ENCODE measurements around the gene EXT2. TPM values are rescaled to one million over a fixed set of nuclear protein-coding genes. Genes with fewer than 3 reads are reported as not detected.
A peak's percentile ranks its signal among the peaks of the same experiment; 100 is the strongest.

The EXT2 gene
- total RNA-seq, 1 donor, result 174 TPM

GRCh38 chr11:44128729-44129128, 33.3 kb downstream of the EXT2 start:
- Histone ChIP-seq H3K4me1 (ENCODE audit: insufficient read depth, low read length) (no peaks in the 10 kb centered on the region), H4K20me1 (ENCODE audit: insufficient read depth, low read length) (no peaks in the 10 kb centered on the region), H3K27me3 (ENCODE audit: insufficient read depth, low read length) (no peaks in the 10 kb centered on the region), H3K79me2 (ENCODE audit: insufficient read depth, low read length) (no peaks in the 10 kb centered on the region), H3K27ac (ENCODE audit: low read depth, low read length) (no peak overlapping the region), H2AFZ (ENCODE audit: low read length) (no peak overlapping the region), H3K4me3 (ENCODE audit: insufficient read depth, low read length) (no peak overlapping the region), H3K4me2 (ENCODE audit: insufficient read depth, low read length) (no peak overlapping the region), H3K36me3 (ENCODE audit: insufficient read depth, low read length) (peaks cover 66% of the 10 kb centered on the region), H3K9me3 (ENCODE audit: low read depth, low read length) (no peaks in the 10 kb centered on the region)
- no peak for DNase-seq (ENCODE audit: insufficient read length, low spot score, missing footprints)
- TF ChIP-seq CTCF (IDR thresholded peaks at IDR 0.05; ENCODE audit: extremely low read depth, low read depth, low read length), result no peak

DNA sequence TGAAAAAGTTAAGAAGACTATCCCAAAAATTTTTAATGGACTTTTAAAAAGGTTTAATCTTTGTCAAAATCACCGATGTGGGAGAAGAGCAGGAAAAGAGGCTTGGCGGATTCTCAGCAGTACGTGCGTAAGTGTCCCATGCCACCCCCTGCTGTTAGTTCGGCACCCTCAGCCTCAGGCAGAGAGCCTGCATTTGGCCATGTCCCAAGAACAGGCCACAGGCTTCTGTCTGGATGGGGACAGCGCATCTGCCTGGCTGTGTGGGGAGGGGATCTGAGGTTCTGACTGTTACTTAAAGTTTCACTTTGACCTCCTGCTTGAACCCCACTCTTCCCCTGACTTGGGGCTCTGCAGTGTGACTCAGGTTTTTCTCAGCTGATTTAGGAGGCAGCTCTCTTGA, 35.3 kb downstream of the EXT2 start:
- Histone ChIP-seq H2AFZ (ENCODE audit: low read length) (no peak overlapping the region), H3K36me3 (ENCODE audit: insufficient read depth, low read length) (peaks cover 52% of the 10 kb centered on the region), H3K27ac (ENCODE audit: low read depth, low read length) (no peak overlapping the region), H3K79me2 (ENCODE audit: insufficient read depth, low read length) (no peaks in the 10 kb centered on the region), H4K20me1 (ENCODE audit: insufficient read depth, low read length) (no peaks in the 10 kb centered on the region), H3K9me3 (ENCODE audit: low read depth, low read length) (no peaks in the 10 kb centered on the region), H3K4me2 (ENCODE audit: insufficient read depth, low read length) (no peak overlapping the region), H3K27me3 (ENCODE audit: insufficient read depth, low read length) (no peaks in the 10 kb centered on the region), H3K4me1 (ENCODE audit: insufficient read depth, low read length) (no peaks in the 10 kb centered on the region), H3K4me3 (ENCODE audit: insufficient read depth, low read length) (no peak overlapping the region)
- DNase-seq (ENCODE audit: insufficient read length, low spot score, missing footprints), result no peak
- TF ChIP-seq CTCF (IDR thresholded peaks at IDR 0.05; ENCODE audit: extremely low read depth, low read depth, low read length), result no peak

GRCh38 chr11:44133335-44133946, 38.0 kb downstream of the EXT2 start:
- Histone ChIP-seq H3K4me3 (ENCODE audit: insufficient read depth, low read length) (no peak overlapping the region), H3K4me1 (ENCODE audit: insufficient read depth, low read length) (peaks cover 9% of the 10 kb centered on the region), H3K27ac (ENCODE audit: low read depth, low read length) (no peak overlapping the region), H3K4me2 (ENCODE audit: insufficient read depth, low read length) (no peak overlapping the region), H3K9me3 (ENCODE audit: low read depth, low read length) (no peaks in the 10 kb centered on the region), H3K79me2 (ENCODE audit: insufficient read depth, low read length) (no peaks in the 10 kb centered on the region), H3K27me3 (ENCODE audit: insufficient read depth, low read length) (no peaks in the 10 kb centered on the region), H2AFZ (ENCODE audit: low read length) (no peak overlapping the region), H4K20me1 (ENCODE audit: insufficient read depth, low read length) (no peaks in the 10 kb centered on the region), H3K36me3 (ENCODE audit: insufficient read depth, low read length) (peaks cover 30% of the 10 kb centered on the region)
- peak; percentile 77 for TF ChIP-seq CTCF (IDR thresholded peaks at IDR 0.05; ENCODE audit: extremely low read depth, low read depth, low read length)
- no peak for DNase-seq (ENCODE audit: insufficient read length, low spot score, missing footprints)

GRCh38 chr11:44134625-44135024, 39.1 kb downstream of the EXT2 start:
- no peaks in the 10 kb centered on the region for H3K9me3 ChIP-seq (ENCODE audit: low read depth, low read length)
- H3K79me2 ChIP-seq (ENCODE audit: insufficient read depth, low read length), result no peaks in the 10 kb centered on the region
- no peak overlapping the region for H3K4me2 ChIP-seq (ENCODE audit: insufficient read depth, low read length)
- H3K27me3 ChIP-seq (ENCODE audit: insufficient read depth, low read length), result no peaks in the 10 kb centered on the region
- H4K20me1 ChIP-seq (ENCODE audit: insufficient read depth, low read length), result no peaks in the 10 kb centered on the region
- H3K27ac ChIP-seq (ENCODE audit: low read depth, low read length), result no peak overlapping the region
- TF ChIP-seq CTCF (IDR thresholded peaks at IDR 0.05; ENCODE audit: extremely low read depth, low read depth, low read length), result no peak
- DNase-seq (ENCODE audit: insufficient read length, low spot score, missing footprints), result no peak
- no peak overlapping the region for H2AFZ ChIP-seq (ENCODE audit: low read length)
- H3K36me3 ChIP-seq (ENCODE audit: insufficient read depth, low read length), result peaks cover 20% of the 10 kb centered on the region
- peaks cover 19% of the 10 kb centered on the region for H3K4me1 ChIP-seq (ENCODE audit: insufficient read depth, low read length)
- no peak overlapping the region for H3K4me3 ChIP-seq (ENCODE audit: insufficient read depth, low read length)
